Lung (tissue), 12 donors: ENCODE results near the gene TMEM53. TPM values are rescaled to one million over a fixed set of nuclear protein-coding genes. Genes with fewer than 3 reads are reported as not detected.

Experiments used
- ATAC-seq: fragments of 200-7000 bp; cut with Tn5 transposase; one replicate; pipeline ENCODE4 v1.9.1; 2020; ENCODE audit warnings: moderate number of reproducible peaks; ENCODE audit not compliant: insufficient read depth, low FRiP score
- DNase-seq, 3 donors: peaks; one replicate each; pipeline ENCODE4 v3.0.0-alpha.2; 2013 to 2017
- H3K27ac ChIP-seq, 2 donors: one replicate each; pipeline ENCODE4 v1.5.1; 2013; ENCODE audit warnings: mild to moderate bottlenecking in 2 of 2, moderate library complexity in 2 of 2, control low read depth in 1 of 2, inconsistent platforms in 1 of 2, low read depth in 1 of 2, low read length in 1 of 2
- H3K27me3 ChIP-seq, 3 donors: one replicate each; pipeline ENCODE4 v1.5.1; 2013; ENCODE audit warnings: low read length in 2 of 3; ENCODE audit not compliant: control insufficient read depth in 3 of 3, insufficient read depth in 3 of 3
- H3K36me3 ChIP-seq, 4 donors: one replicate each; pipeline ENCODE4 v1.5.1; 2013; ENCODE audit warnings: low read length in 4 of 4, mild to moderate bottlenecking in 1 of 4, moderate library complexity in 1 of 4; ENCODE audit not compliant: control insufficient read depth in 4 of 4, insufficient read depth in 4 of 4
- H3K4me1 ChIP-seq, 5 donors: one replicate each; pipeline ENCODE4 v1.5.1; 2013; ENCODE audit warnings: low read length in 5 of 5, mild to moderate bottlenecking in 2 of 5, moderate library complexity in 1 of 5; ENCODE audit not compliant: control insufficient read depth in 5 of 5, insufficient read depth in 5 of 5
- H3K4me3 ChIP-seq: one replicate; pipeline ENCODE4 v1.5.1; 2013; ENCODE audit warnings: mild to moderate bottlenecking, control low read depth, moderate library complexity
- H3K9ac ChIP-seq, 2 donors: one replicate each; pipeline ENCODE4 v1.5.1; 2013; ENCODE audit warnings: low read length in 2 of 2, control low read depth in 1 of 2; ENCODE audit not compliant: insufficient read depth in 1 of 2
- H3K9me3 ChIP-seq, 4 donors: one replicate each; pipeline ENCODE4 v1.5.1; 2013; ENCODE audit warnings: low read length in 3 of 4, mild to moderate bottlenecking in 1 of 4, moderate library complexity in 1 of 4; ENCODE audit not compliant: control insufficient read depth in 4 of 4, insufficient read depth in 3 of 4
- CTCF ChIP-seq: IDR thresholded peaks from 2 replicates; pipeline ENCODE4 v1.5.1; 2012; ENCODE audit warnings: mild to moderate bottlenecking; ENCODE audit errors: control extremely low read depth, extremely low read depth
- WGBS, 2 donors: extraction: QIAGEN DNeasy Blood & Tissue Kit; methylation state at CpG; one replicate each; pipeline ENCODE4 v1.1.7; 2013; 5-methylcytosine and 5-hydroxymethylcytosine counted together
- polyA plus RNA-seq, 2 donors: library from polyadenylated mRNA; stranded (reverse); fragments of 200-250 nt; gene quantifications; one replicate each; pipeline ENCODE4 v1.2.1, GENCODE V29; 2013
- total RNA-seq, 2 donors: library from RNA; depleted of rRNA in 1 of 2; stranded (reverse); fragments of >200 nt in 1 of 2; gene quantifications; one replicate each; pipeline ENCODE4 v1.2.1, GENCODE V29; 2014 to 2021
- donor health status: control.
- donor health status: control.
- donor health status: Bipolar disorder and iron deficiency.
- donor health status: healthy.
- donor health status: DM: yes; HTN: yes; CAD: no.

TMEM53 gene
- total and polyA plus RNA-seq, 4 donors: 7.1 to 26.4 (median 18.4) TPM

- Histone ChIP-seq H3K9me3 (no peaks in the 10 kb centered on the region), H3K27me3 (no peaks in the 10 kb centered on the region), H3K4me1 (peaks cover 0 to 28% (median 2%) of the 10 kb centered on the region in 5 donors), H3K4me3 (no peak overlapping the region), H3K9ac (no peak overlapping the region), H3K27ac (no peak overlapping the region), H3K36me3 (peaks cover 22 to 90% (median 26%) of the 10 kb centered on the region in 4 donors)
- DNase-seq (no peak), ATAC-seq (no peak)
- 89% methylated on average over 12 of the region's 12 CpGs for WGBS, 2 donors
- TF ChIP-seq CTCF: no peak
Measured at GRCh38 chr1:44641126-44642102, 32.9 kb downstream of the TMEM53 start.

- TF ChIP-seq CTCF: no peak
- Histone ChIP-seq H3K9me3 (no peaks in the 10 kb centered on the region), H3K9ac (no peak overlapping the region), H3K36me3 (peaks cover 15 to 91% (median 35%) of the 10 kb centered on the region in 4 donors), H3K4me3 (no peak overlapping the region), H3K27ac (no peak overlapping the region), H3K4me1 (peaks cover 0 to 18% (median 2%) of the 10 kb centered on the region in 5 donors), H3K27me3 (no peaks in the 10 kb centered on the region)
- WGBS, 2 donors: 84 to 89% methylated on average over 24 of the region's 24 CpGs
- DNase-seq (no peak), ATAC-seq (no peak)
Measured at GRCh38 chr1:44640200-44640853, 34.0 kb downstream of the TMEM53 start.

- no peak for ATAC-seq
Measured at GRCh38 chr1:44637702-44638411, 36.4 kb downstream of the TMEM53 start.

More at GRCh38 chr1:44637702-44638411, 36.4 kb downstream of the TMEM53 start:
- Histone ChIP-seq H3K36me3 (peaks cover 12 to 76% (median 37%) of the 10 kb centered on the region in 4 donors), H3K9me3 (no peaks in the 10 kb centered on the region), H3K27ac (no peak overlapping the region), H3K4me1 (peaks cover 0 to 11% (median 4%) of the 10 kb centered on the region in 5 donors), H3K4me3 (no peak overlapping the region), H3K27me3 (no peaks in the 10 kb centered on the region), H3K9ac (peak overlapping the region in 1 of 2 donors; percentile 16)
- no peak for TF ChIP-seq CTCF
- 89 to 92% methylated on average over 27 of the region's 27 CpGs for WGBS, 2 donors
- DNase-seq: peak; percentile 67 to 84 (median 72)
